ENCODE measurements around the gene ARMC8. TPM values are rescaled to one million over a fixed set of nuclear protein-coding genes. Genes with fewer than 3 reads are reported as not detected.

ARMC8 gene
- total RNA-seq, 1 donor from 2014 or later: 33.2 TPM

DNA sequence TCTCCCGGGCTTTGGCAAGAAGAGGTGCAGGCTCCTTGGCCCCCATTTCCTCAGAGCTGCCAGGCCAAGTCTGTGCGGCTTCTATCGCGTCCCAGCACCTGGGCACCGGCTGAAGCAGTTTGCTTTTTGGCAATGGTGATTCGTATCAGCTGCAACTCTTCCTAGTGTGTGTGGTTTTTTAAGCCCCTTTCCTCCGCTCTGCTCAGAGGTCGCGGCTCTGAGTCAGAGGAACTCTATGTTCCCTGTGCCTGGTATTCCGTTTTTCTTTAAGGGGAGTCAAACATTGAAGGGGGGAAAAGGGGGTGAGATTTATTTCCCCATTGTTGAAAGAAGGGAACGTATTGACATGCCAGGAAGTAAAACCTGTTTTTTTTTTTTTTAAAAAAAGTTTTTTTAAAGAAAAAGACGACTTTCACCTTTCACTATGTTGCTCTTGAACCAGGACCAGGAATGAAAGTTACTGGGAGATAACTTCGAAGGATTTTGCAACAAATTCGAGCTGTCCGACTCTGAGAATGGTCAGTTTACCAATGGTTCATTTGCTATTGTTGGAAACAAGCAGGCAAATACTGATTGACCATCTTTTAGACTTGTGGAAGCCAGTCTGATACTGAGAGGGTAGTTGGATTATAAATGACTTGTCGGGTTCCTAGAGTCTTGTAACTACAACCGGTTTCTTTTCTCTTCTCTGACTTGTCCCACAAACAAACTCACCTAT, 1.1 kb downstream of the ARMC8 start:
- Histone ChIP-seq H4K20me1 (ENCODE audit: insufficient read depth, low read length) (peaks cover 38% of the 10 kb centered on the region), H3K36me3 (ENCODE audit: insufficient read depth, low read length) (peaks cover 2% of the 10 kb centered on the region), H3K4me2 (ENCODE audit: low read length) (peak overlapping the region; percentile 92), H3K9me3 (ENCODE audit: insufficient read depth, low read depth, low read length) (no peaks in the 10 kb centered on the region), H3K9ac (ENCODE audit: low read length) (peak overlapping the region; percentile 93), H3K27ac (ENCODE audit: low read depth, low read length) (peak overlapping the region; percentile 99), H3K79me2 (ENCODE audit: insufficient read depth, low read length) (peaks cover 55% of the 10 kb centered on the region), H3K4me3 (ENCODE audit: insufficient read depth, low read depth, low read length) (peak overlapping the region; percentile 96), H3K27me3 (ENCODE audit: insufficient read depth, low read length) (peaks cover 2% of the 10 kb centered on the region), H3K4me1 (ENCODE audit: insufficient read depth, low read length) (peaks cover 6% of the 10 kb centered on the region), H2AFZ (ENCODE audit: low read depth, low read length) (peak overlapping the region; percentile 100)
- DNase-seq (ENCODE audit: low read depth) (peak; percentile 48), FAIRE-seq (no peak)
- Mint-ChIP-seq H3K27me3 (ENCODE audit: low read depth, unreplicated experiment) (no peaks in the 10 kb centered on the region), H3K9me3 (ENCODE audit: unreplicated experiment) (no peaks in the 10 kb centered on the region), H3K4me3 (ENCODE audit: unreplicated experiment) (peak overlapping the region; percentile 93), H3K27ac (ENCODE audit: unreplicated experiment) (peak overlapping the region; percentile 84), H3K36me3 (ENCODE audit: low read depth, unreplicated experiment) (peaks cover 2% of the 10 kb centered on the region), H3K4me1 (ENCODE audit: low read depth, unreplicated experiment) (peaks cover 10% of the 10 kb centered on the region)
- TF ChIP-seq, protein P1, sequence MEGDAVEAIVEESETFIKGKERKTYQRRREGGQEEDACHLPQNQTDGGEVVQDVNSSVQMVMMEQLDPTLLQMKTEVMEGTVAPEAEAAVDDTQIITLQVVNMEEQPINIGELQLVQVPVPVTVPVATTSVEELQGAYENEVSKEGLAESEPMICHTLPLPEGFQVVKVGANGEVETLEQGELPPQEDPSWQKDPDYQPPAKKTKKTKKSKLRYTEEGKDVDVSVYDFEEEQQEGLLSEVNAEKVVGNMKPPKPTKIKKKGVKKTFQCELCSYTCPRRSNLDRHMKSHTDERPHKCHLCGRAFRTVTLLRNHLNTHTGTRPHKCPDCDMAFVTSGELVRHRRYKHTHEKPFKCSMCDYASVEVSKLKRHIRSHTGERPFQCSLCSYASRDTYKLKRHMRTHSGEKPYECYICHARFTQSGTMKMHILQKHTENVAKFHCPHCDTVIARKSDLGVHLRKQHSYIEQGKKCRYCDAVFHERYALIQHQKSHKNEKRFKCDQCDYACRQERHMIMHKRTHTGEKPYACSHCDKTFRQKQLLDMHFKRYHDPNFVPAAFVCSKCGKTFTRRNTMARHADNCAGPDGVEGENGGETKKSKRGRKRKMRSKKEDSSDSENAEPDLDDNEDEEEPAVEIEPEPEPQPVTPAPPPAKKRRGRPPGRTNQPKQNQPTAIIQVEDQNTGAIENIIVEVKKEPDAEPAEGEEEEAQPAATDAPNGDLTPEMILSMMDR (IDR thresholded peaks at IDR 0.05; ENCODE audit: insufficient read depth, low read depth, low read length): no peak
- TF ChIP-seq EZH2 (IDR thresholded peaks at IDR 0.05; ENCODE audit: insufficient read depth, low read length): no peak

DNA sequence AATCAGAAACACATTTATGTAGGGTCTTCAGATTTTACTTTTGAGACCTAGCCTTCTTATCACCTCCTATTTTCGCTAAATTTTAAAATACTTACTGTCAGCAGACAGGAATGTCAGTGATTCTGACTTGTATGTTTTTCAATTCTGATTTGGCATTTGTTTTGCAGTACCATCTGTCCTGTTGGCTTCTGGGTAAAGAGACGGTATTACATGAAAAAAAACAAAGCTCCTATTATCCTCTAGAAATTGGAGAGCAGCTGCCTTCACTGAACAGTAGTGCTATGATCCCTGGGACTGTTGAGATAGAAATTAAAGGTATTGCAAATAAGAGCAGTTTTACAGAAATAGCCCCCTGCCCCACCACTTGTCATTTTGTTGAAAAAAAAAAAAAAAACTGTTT, 8.4 kb downstream of the ARMC8 start:
- peaks cover 3% of the 10 kb centered on the region for H3K9me3 Mint-ChIP-seq (ENCODE audit: unreplicated experiment)

More for the DNA sequence above, 8.4 kb downstream of the ARMC8 start:
- H3K4me3 Mint-ChIP-seq (ENCODE audit: unreplicated experiment): no peak overlapping the region
- H2AFZ ChIP-seq (ENCODE audit: low read depth, low read length): no peak overlapping the region
- H3K4me1 Mint-ChIP-seq (ENCODE audit: low read depth, unreplicated experiment): peaks cover 4% of the 10 kb centered on the region
- no peak overlapping the region for H3K9ac ChIP-seq (ENCODE audit: low read length)
- no peak overlapping the region for H3K27ac Mint-ChIP-seq (ENCODE audit: unreplicated experiment)
- no peaks in the 10 kb centered on the region for H3K27me3 Mint-ChIP-seq (ENCODE audit: low read depth, unreplicated experiment)
- H3K36me3 Mint-ChIP-seq (ENCODE audit: low read depth, unreplicated experiment): peaks cover 3% of the 10 kb centered on the region
- DNase-seq (ENCODE audit: low read depth) (no peak), FAIRE-seq (no peak)
- H3K9me3 ChIP-seq (ENCODE audit: insufficient read depth, low read depth, low read length): no peaks in the 10 kb centered on the region
- no peaks in the 10 kb centered on the region for H3K27me3 ChIP-seq (ENCODE audit: insufficient read depth, low read length)
- no peak for TF ChIP-seq EZH2 (IDR thresholded peaks at IDR 0.05; ENCODE audit: insufficient read depth, low read length)
- TF ChIP-seq, protein P1 (IDR thresholded peaks at IDR 0.05; ENCODE audit: insufficient read depth, low read depth, low read length): no peak
- peaks cover 2% of the 10 kb centered on the region for H3K36me3 ChIP-seq (ENCODE audit: insufficient read depth, low read length)
- H3K4me3 ChIP-seq (ENCODE audit: insufficient read depth, low read depth, low read length): no peak overlapping the region
- H3K27ac ChIP-seq (ENCODE audit: low read depth, low read length): no peak overlapping the region
- peaks cover 82% of the 10 kb centered on the region for H4K20me1 ChIP-seq (ENCODE audit: insufficient read depth, low read length)
- H3K4me2 ChIP-seq (ENCODE audit: low read length): no peak overlapping the region
- no peaks in the 10 kb centered on the region for H3K4me1 ChIP-seq (ENCODE audit: insufficient read depth, low read length)
- H3K79me2 ChIP-seq (ENCODE audit: insufficient read depth, low read length): peaks cover 90% of the 10 kb centered on the region
